GM08714 (cell line): ENCODE results near the gene NFE2.

Source experiments
- H3K4me3 ChIP-seq: fragments of 200-500 bp; sonication (Bioruptor generic); 2 replicates; pipeline ENCODE4 v1.5.1; 2014; ENCODE audit warnings: mild to moderate bottlenecking, low read length, inconsistent platforms
- ZNF274 ChIP-seq: IDR thresholded peaks from 2 replicates; pipeline ENCODE4 v1.6.1; 2012; ENCODE audit warnings: mild to moderate bottlenecking, low read depth, low read length

The NFE2 gene

DNA sequence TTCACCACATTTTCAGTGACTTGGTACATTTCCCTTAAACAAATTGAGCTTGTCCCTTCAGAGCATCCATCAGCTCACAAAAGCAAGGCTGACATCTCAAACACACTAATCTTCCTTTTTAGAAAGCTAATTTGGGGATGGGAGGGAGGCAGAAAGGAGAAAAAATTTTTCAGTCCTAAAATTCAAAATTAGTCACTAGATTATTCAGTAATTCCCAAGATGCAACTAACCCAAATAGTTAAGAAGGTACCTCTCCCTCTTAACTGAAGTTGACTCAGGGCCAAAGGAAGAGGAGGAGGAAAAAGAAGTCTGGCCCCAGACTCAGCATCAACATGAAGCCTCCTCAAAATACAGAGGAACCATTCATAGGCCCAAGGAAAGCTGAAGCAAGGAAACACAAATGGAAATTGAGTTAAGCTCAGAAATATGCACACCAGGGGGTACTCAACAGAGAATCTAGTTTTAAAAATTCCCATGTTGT is 42.6 kb downstream of the NFE2 start:
- TF ChIP-seq ZNF274 = no peak
- H3K4me3 ChIP-seq = no peak overlapping the region

DNA sequence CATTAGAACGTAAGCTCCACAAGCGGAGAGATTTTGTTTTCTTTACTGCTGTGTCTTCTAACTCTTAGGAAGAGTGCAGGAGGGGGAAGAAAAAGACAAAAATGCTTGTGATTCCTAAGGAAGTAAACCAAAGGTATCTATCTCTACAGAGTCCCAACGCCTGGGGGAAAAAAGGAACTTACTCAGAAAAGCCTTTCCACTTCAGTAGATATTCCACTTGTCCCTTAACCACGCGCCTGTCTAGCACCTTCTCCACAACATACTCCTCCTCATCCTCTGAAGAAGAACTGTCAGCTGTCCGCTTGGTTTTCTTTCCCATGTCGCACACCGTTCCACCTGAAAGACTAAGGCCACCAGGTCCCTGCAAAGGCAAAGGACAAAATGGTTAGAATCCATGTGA is 43.5 kb downstream of the NFE2 start:
- H3K4me3 ChIP-seq = no peak overlapping the region
- TF ChIP-seq ZNF274 = no peak

DNA sequence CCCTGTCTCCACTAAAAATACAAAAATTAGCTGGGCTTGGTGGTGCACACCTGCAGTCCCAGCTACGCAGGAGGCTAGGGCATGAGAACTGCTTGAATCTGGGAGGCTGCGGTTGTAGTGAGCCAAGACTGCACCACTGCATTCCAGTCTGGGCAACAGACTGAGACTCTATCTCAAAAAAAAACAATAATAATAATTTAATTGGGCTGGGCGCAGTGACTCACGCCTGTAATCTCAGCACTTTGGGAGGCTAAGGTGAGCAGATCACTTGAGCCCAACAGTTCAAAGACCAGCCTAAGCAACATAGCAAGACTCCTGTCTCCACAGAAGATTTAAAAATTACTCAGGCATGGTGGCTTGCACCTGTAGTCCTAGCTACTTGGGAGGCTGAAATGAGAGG is 47.6 kb downstream of the NFE2 start:
- no peak overlapping the region for H3K4me3 ChIP-seq
- no peak for TF ChIP-seq ZNF274

DNA sequence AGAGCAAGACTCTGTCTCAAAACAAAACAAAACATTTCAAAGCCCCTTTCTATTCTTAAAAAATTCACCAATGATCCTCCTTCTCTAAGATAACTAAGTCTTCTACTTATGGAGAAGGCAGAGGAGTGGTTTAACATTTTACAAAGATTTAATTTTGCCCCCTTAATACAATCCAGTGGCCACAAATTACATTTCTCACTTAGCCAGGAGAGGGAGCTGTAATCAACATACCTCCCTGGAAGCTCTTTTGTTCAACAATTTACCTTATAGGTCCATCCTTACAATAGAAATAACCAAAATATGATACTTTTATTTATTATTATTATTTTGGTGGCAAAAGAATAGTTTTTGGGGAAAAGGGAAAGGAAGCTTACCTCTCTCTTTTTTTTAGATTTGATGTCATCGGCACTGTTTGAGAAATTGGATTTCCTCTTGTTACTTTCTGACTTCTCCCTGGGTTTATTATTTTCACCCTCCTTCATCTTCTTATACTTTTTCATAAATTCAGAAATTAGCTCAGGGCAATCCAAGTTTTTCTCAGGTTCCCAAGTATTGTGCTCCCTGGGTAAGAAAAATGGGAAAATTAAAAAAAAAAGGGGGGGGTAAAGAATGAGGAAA is 49.0 kb downstream of the NFE2 start:
- no peak for TF ChIP-seq ZNF274
- H3K4me3 ChIP-seq = no peak overlapping the region

DNA sequence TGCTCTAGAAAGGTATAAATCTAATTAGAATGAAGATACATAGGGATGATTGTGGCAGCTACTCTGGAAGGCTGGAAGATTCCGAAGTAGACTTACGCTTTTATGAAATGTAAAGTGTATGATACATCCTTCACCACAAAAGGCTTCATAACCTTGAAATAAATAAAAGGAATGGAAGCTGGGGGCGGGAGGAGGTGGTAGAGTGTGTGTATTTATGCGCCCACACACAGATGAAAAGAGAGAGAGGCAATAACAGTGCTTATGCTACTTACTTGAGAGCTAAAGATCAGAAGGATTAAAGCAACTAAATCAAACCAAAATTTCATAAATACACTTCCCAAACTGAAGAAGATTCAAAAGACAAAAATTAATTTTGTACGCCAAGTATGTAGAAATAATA is 51.3 kb downstream of the NFE2 start:
- no peak overlapping the region for H3K4me3 ChIP-seq
- no peak for TF ChIP-seq ZNF274

DNA sequence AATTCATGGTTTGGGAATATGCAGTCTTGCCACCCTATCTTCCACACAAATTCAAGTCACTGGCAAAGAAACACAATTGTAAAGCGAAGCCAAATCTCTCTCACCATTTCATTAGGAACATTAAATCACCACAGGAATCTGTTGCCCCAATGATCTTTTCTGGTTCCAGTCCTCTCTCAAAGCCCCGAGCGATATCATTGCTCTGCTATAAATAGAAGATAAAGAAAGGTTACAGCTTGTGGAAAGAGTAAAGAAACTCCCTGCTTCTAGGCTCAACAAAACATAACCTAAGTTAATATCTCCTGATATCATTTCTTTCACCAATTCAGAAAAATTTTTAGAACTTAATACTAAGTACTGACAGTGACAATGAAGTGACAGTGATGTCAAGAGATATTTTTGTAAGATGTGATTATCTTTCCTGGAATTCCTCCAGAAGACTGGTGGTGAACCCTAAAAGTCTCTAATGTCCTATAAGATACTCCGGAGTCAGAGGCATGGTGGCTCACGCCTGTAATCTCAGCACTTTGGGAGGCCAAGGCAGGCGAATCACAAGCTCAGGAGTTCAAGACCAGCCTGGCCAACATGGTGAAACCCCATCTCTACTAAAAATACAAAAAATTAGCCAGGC is 54.7 kb downstream of the NFE2 start:
- TF ChIP-seq ZNF274 = no peak
- H3K4me3 ChIP-seq = no peak overlapping the region
